GM10266 (cell line): ENCODE results near the gene SLC13A3.
A peak's percentile ranks its signal among the peaks of the same experiment; 100 is the strongest.

Source experiments
- DNase-seq: peaks from one replicate; pipeline ENCODE4 v3.0.0; 2012; ENCODE audit errors: extremely low spot score
- CTCF ChIP-seq: IDR thresholded peaks from 2 replicates; pipeline ENCODE4 v1.5.1; 2012; ENCODE audit warnings: mild to moderate bottlenecking, low read depth; ENCODE audit not compliant: control insufficient read depth, insufficient read depth; ENCODE audit errors: missing control alignments

The SLC13A3 gene

GRCh38 chr20:46651091-46651962 lies at the start of gene SLC13A3:
SLC13A3 (minus strand) TSS chr20:46651459; CDS start chr20:46651421, 38 bp downstream.
- DNase-seq, result no peak
- TF ChIP-seq CTCF, result no peak

- no peak for DNase-seq
- TF ChIP-seq CTCF, result no peak
These were observed 49.8 kb upstream of the SLC13A3 start for GRCh38 chr20:46701057-46701456.

GRCh38 chr20:46700481-46700880 lies 49.2 kb upstream of the SLC13A3 start:
- no peak for DNase-seq
- TF ChIP-seq CTCF, result no peak

- DNase-seq, result no peak
- TF ChIP-seq CTCF, result peak; percentile 39
These were observed 48.5 kb upstream of the SLC13A3 start for GRCh38 chr20:46699651-46700359.

- no peak for DNase-seq
- no peak for TF ChIP-seq CTCF
These were observed 47.5 kb upstream of the SLC13A3 start for GRCh38 chr20:46698788-46699187.

- TF ChIP-seq CTCF, result no peak
These were observed 45.6 kb upstream of the SLC13A3 start for GRCh38 chr20:46696791-46697279.

GRCh38 chr20:46695892-46696291 lies 44.6 kb upstream of the SLC13A3 start:
- no peak for DNase-seq
- TF ChIP-seq CTCF, result no peak

More at GRCh38 chr20:46696791-46697279, 45.6 kb upstream of the SLC13A3 start:
- no peak for DNase-seq
